Activated CD8-positive, alpha-beta memory T cell treated with anti-CD3 and anti-CD28 coated beads for 4 hours (primary cell): ENCODE measurements around the gene SUFU.

Experiments used
- DNase-seq, 2 donors: peaks; one replicate each; pipeline ENCODE4 v3.0.0-alpha.2; 2020; ENCODE audit warnings: low read depth in 2 of 2

Gene SUFU

DNA sequence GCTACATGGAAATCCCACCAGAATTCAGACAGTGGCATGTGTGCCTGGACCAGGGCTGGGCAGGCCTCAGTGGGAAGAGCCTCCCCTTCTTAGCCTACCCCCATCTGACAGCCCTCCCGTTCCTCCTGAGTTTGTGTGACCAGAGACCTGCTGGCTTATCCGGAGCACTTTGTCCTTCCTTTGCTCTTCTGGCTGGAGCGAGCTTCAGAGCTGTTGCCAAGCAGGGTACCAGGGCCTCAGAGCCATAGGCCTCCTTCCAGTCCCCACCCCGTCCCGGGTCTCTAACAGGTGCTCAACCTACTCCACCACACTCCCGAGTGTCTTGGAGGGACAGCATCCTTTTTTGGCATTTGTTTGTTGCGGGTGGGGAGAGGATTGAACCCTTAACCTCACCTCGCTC is 114.0 kb downstream of the SUFU start:
- DNase-seq = no peak

- no peak for DNase-seq
These were observed 115.7 kb downstream of the SUFU start for GRCh38 chr10:102619281-102619981.

GRCh38 chr10:102620138-102620590 is 116.4 kb downstream of the SUFU start:
- DNase-seq = no peak

- DNase-seq = no peak
These were observed 117.0 kb downstream of the SUFU start for GRCh38 chr10:102620591-102621442.

DNA sequence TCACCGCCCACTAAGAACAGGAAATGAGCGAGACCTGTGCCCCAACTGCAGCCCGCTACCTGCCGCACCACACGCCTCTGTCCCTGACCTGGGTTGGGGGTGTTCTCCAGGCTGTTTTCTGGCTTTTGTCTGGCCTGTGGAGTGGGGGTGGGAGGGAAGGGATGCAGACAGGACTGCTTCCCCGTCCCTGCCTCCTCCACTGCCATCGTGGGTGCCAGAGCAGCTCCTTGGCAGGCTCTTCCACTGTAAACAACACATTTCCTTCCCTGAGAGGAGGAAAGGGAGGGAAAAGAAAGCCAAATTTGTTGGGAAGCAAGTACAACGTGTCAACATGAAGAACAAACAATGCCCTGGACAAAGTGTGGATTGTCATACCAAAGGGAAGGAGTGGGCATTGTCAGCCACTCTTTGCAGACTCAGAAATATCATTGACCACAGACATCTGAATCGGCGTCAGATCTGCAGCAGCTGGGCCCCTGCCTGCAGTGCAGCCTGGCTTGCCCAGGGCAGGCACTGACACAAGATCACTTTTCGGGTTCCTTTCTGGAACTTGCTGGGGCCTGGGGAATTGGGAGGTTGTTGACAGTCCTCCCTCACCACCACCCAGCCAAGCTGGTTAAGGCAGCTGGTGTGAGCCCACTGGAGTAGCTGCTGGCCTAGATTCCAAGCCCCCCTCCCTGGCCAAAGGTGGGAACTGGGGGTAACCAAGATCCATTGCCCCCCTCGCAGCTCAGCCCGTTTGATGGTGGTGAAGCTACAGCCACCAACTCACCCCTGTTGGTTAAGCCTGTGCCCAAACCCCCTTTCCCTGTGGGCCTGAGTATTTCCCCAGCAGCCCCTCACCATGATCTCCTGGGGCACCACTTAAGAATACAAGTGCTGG is 117.9 kb downstream of the SUFU start:
- DNase-seq = no peak

GRCh38 chr10:102624094-102624493 is 120.3 kb downstream of the SUFU start:
- no peak for DNase-seq

- no peak for DNase-seq
These were observed 121.2 kb downstream of the SUFU start for GRCh38 chr10:102624751-102625645.

GRCh38 chr10:102626026-102626685 is 122.4 kb downstream of the SUFU start:
- DNase-seq = no peak

DNA sequence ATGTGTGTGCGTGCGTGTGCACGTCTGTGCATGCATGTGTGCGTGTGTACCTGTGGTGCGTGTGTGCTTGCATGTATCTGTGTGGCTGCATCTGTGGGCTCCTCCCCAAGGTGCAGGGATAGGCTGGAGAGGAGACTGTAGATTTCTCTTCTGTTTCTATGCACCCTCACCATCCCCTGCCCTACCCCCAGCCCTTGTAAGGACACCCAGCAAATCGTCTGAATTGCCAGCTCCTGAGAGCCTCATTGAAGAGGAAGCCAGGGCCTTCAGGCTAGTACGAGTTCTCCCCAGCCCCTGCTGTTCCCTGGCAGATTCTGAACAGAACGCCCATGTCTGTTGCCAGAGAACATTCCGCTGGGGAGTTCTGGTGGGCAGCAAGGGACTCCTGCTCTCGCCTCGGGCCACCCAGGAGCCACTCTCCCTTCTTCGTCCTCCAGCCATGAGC is 123.5 kb downstream of the SUFU start:
- DNase-seq = no peak

DNA sequence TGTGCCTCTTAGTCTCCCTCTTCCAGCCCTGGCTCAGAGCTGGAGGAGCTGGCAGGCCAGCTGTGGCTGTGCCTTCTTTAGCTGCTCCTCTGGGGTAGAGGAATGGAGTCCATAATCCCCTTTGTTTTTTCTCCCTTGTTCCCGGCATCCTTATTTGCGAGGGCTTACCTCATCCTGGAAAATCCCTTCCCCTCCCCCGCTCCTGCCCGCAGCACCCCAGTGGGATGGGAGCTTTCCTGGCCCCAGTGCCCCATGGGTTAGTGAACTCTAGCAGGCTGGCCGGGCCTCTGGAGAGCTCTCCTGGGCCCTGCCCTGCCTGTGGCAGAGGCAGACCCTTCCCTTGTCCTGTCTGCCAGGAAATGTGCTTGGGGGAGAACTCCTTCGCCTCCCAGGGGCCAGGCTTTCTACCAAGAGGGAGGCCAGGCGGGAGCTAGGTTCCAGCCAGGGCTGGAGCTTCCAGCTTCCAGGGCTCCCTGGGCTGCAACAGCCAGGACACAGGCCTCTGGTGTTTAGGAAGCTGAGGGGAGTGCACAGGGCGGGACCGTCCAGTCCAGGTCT is 124.0 kb downstream of the SUFU start:
- no peak for DNase-seq

- DNase-seq = no peak
These were observed 124.7 kb downstream of the SUFU start for GRCh38 chr10:102628451-102628911.

GRCh38 chr10:102629661-102630614 is 126.2 kb downstream of the SUFU start:
- DNase-seq = no peak

DNA sequence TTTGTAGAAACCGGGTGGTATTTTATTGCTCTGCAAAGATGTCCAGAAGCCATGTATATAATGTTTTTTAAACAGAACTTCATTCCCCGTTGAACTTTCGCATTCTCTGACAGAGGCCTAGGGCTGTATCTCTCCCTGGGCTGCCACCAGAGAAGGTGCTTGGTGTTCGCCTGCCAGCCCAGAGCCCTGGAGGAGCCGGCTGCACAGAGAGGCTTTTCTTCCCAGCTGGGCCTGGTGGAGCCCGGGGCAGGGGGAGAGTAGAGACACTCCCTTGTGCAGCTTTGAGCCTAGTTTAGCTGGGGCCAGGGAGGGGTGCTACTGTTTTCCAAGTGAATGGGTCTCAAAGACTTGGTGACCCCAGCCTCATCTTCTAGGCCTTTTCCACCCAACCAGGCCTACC is 126.9 kb downstream of the SUFU start:
- DNase-seq = no peak

DNA sequence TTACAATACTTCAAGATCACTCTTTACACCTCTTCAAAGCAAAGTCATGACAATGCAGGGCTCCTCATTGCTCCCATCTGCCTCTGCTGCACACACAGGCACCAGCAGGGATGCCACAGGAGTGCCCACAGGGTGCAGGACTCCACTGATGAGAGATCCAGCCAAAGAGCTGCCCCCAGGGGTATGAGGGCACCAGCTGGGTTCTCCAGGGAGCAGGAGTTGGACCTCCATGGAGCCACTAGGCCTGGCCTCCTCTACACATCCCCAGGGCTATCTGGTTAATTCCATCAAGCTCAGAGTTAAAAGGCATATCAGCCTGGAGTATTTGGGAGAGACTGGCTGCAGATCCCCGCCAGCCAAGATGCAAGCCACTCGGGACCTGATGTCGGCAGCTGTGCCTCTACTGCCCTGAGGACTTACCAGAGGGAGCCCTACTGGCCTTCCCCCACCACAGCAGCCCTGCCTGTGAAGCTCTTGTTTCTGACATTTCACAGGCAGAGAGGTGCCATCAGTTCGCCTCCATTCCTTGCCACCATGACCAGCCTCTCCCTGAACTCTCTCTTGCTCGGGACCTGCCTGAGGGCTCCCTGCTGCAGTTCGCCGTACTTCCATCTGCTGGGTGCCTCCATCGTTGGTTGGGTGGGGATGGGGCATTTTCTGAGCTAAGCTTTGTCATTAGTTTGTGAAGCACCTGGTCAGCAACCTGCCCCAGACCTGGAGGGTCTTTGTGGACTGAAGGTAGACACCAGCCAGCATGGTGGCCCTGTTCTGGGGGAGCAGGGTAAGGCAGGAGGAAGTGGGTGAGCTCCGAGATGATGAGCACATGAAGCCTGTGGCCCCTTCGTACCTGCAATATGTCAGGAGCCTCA is 128.0 kb downstream of the SUFU start:
- no peak for DNase-seq

GRCh38 chr10:102632394-102633111 is 128.8 kb downstream of the SUFU start:
- no peak for DNase-seq

DNA sequence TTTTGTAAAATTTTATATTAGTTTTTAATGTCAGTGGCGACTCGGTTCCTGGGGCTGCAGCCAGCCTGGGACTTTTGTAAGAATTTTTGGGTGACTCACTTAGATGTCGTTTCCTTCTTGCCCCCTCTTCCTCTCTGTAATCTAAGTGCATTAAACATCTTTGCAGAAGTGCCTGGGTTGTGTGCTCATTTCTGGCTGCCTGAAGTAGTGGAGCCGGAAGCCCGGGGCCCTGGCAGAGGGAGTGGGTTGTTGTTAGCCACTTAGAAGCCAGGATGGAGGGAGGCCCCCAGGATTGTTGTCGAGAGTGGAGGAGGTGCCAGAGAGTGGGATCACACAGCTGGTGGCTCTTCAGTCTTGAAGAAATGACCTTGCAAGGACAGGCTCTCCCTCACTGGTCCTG is 129.5 kb downstream of the SUFU start:
- DNase-seq = no peak

GRCh38 chr10:102633848-102634247 is 130.1 kb downstream of the SUFU start:
- DNase-seq = no peak
